ENCODE results near the gene FAU. TPM values are rescaled to one million over a fixed set of nuclear protein-coding genes. Genes with fewer than 3 reads are reported as not detected.
A peak's percentile ranks its signal among the peaks of the same experiment; 100 is the strongest.

FAU gene
- total RNA-seq, 3 donors from 2014 or later (not counting 1 experiment from before 2014, with no cell fraction given): 724 to 977 (median 968) TPM

GRCh38 chr11:65112546-65113360 lies 9.2 kb downstream of the FAU start:
- Mint-ChIP-seq H3K9me3 (no peaks in the 10 kb centered on the region), H3K27me3 (ENCODE audit: low read depth in 2 of 2) (no peaks in the 10 kb centered on the region), H3K36me3 (no peaks in the 10 kb centered on the region), H3K4me3 (peak overlapping the region; percentile 96), H3K4me1 (peaks cover 39% of the 10 kb centered on the region in 2 donors), H3K27ac (peak overlapping the region; percentile 91 to 97)
- ATAC-seq: peak; percentile 52 to 65 (median 54)
- Histone ChIP-seq H3K4me1 (ENCODE audit: control insufficient read depth, insufficient read depth, low read length) (peaks cover 61% of the 10 kb centered on the region), H3K4me3 (ENCODE audit: low read length) (peak overlapping the region; percentile 48), H3K27ac (ENCODE audit: low read length) (peak overlapping the region; percentile 54), H3K27me3 (ENCODE audit: control insufficient read depth, insufficient read depth, low read length) (no peaks in the 10 kb centered on the region), H3K9me3 (ENCODE audit: control insufficient read depth, insufficient read depth, low read length) (no peaks in the 10 kb centered on the region), H3K36me3 (ENCODE audit: control insufficient read depth, insufficient read depth, low read length) (peaks cover 18% of the 10 kb centered on the region)
- under 1% methylated on average over 56 of the region's 57 CpGs for WGBS (ENCODE audit: insufficient coverage)
- TF ChIP-seq CTCF (IDR thresholded peaks at IDR 0.05): peak; percentile 98
- DNase-seq: peak; percentile 79 to 85
- intact Hi-C loops (cut with micrococcal nuclease): loop anchor here (5.0 to 10.0 kb wide), 4 partner anchors 85 to 338 kb away; partner anchors contain the start of genes SF1 and SNX15

- Histone ChIP-seq H3K27me3 (ENCODE audit: control insufficient read depth, insufficient read depth, low read length) (no peaks in the 10 kb centered on the region), H3K27ac (ENCODE audit: low read length) (peak within 1 kb of the TSS; percentile 58), H3K36me3 (ENCODE audit: control insufficient read depth, insufficient read depth, low read length) (peaks cover 21% of the 10 kb centered on the region), H3K9me3 (ENCODE audit: control insufficient read depth, insufficient read depth, low read length) (no peaks in the 10 kb centered on the region), H3K4me3 (ENCODE audit: low read length) (peak within 1 kb of the TSS; percentile 62), H3K4me1 (ENCODE audit: control insufficient read depth, insufficient read depth, low read length) (peaks cover 60% of the 10 kb centered on the region)
- H3K27ac Mint-ChIP-seq: peak within 1 kb of the TSS; percentile 91 to 97
- H3K36me3 Mint-ChIP-seq: no peaks in the 10 kb centered on the region
- H3K4me3 Mint-ChIP-seq: peak within 1 kb of the TSS; percentile 96
- ATAC-seq: peak; percentile 76 to 87 (median 82)
- no peaks in the 10 kb centered on the region for H3K27me3 Mint-ChIP-seq (ENCODE audit: low read depth in 2 of 2)
- H3K4me1 Mint-ChIP-seq: peaks cover 35% of the 10 kb centered on the region in 2 donors
- DNase-seq: peak; percentile 94 to 96
- WGBS (ENCODE audit: insufficient coverage): under 1% methylated on average over 64 of the region's 64 CpGs
- intact Hi-C loops (cut with micrococcal nuclease): loop anchor here (2.0 to 10.0 kb wide), 6 partner anchors 15 to 337 kb away; partner anchors contain the start of genes CAPN1, SF1, SNX15 and VPS51
- TF ChIP-seq CTCF (IDR thresholded peaks at IDR 0.05): no peak
- no peaks in the 10 kb centered on the region for H3K9me3 Mint-ChIP-seq
Observed at GRCh38 chr11:65111744-65112545, 10.0 kb downstream of the FAU start, which contains the start of gene TM7SF2. TSS of gene TM7SF2 (plus strand) at chr11:65111872. CDS start at chr11:65112016, 144 bp downstream.

- WGBS (ENCODE audit: insufficient coverage): 66% methylated on average over 31 of the region's 31 CpGs
- Mint-ChIP-seq H3K36me3 (no peaks in the 10 kb centered on the region), H3K4me3 (peak overlapping the region; percentile 96), H3K27ac (peak overlapping the region; percentile 91 to 97), H3K4me1 (peaks cover 35 to 38% of the 10 kb centered on the region in 2 donors), H3K9me3 (no peaks in the 10 kb centered on the region), H3K27me3 (ENCODE audit: low read depth in 2 of 2) (no peaks in the 10 kb centered on the region)
- Histone ChIP-seq H3K27me3 (ENCODE audit: control insufficient read depth, insufficient read depth, low read length) (no peaks in the 10 kb centered on the region), H3K27ac (ENCODE audit: low read length) (no peak overlapping the region), H3K36me3 (ENCODE audit: control insufficient read depth, insufficient read depth, low read length) (peaks cover 21% of the 10 kb centered on the region), H3K4me3 (ENCODE audit: low read length) (no peak overlapping the region), H3K9me3 (ENCODE audit: control insufficient read depth, insufficient read depth, low read length) (no peaks in the 10 kb centered on the region), H3K4me1 (ENCODE audit: control insufficient read depth, insufficient read depth, low read length) (peaks cover 53% of the 10 kb centered on the region)
- ATAC-seq: no peak
- TF ChIP-seq CTCF (IDR thresholded peaks at IDR 0.05): no peak
- DNase-seq: no peak
- intact Hi-C loops (cut with micrococcal nuclease): loop anchor here (2.0 to 10.0 kb wide), 6 partner anchors 14 to 336 kb away; partner anchors contain the start of genes CAPN1, SF1, SNX15 and VPS51
Observed at GRCh38 chr11:65111159-65111743, 10.7 kb downstream of the FAU start.
